Right forelimb (tissue), 1 donor: ENCODE measurements around the gene HAT1.
"Not testable (repeated sequence)": the region's sequence is repeated elsewhere in the genome, so short reads cannot be mapped to it uniquely, and the experiment has no call there.

Experiments
- DNase-seq: peaks from one replicate; pipeline ENCODE4 v3.0.0-alpha.2; 2018

HAT1 gene, protein sequence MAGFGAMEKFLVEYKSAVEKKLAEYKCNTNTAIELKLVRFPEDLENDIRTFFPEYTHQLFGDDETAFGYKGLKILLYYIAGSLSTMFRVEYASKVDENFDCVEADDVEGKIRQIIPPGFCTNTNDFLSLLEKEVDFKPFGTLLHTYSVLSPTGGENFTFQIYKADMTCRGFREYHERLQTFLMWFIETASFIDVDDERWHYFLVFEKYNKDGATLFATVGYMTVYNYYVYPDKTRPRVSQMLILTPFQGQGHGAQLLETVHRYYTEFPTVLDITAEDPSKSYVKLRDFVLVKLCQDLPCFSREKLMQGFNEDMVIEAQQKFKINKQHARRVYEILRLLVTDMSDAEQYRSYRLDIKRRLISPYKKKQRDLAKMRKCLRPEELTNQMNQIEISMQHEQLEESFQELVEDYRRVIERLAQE

DNA sequence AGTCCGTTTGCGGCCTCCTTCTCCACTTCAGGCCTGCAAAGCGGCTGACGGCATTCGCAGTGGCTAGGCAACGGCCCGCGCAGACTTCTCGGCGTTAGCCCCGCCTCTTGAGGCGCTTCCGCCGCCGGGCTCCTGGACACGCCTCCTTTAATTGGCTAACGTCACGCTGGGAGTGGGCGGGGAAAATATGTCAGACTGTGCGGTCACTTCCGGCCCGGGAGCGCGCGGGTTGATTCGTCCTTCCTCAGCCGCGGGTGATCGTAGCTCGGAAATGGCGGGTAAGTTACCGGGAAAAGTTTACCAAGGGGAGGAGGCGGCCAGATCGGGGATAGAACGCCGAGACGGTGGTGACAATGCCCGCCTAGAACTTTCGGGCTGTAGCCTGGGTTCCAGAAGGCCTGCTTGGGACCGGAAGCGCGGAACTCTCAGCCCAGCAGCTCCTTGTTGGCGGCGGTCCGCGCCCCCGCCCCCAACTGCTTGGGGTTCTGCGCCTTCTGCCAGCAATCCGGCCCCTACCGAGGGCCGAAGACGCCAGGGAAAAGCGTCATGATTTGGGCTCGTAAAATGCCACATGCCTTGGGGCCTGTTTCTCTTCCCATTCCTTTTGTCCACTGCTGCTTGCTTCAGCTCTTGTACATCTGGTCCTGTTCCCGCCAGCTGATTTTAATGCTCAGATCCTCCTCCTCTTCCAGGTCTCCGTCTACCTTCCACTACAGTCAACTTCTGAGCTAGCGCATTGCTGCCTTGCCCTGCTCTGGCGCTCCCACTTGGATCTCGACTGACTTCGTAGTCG, at the start of gene HAT1:
Gene HAT1, plus strand, starts transcription at position 232 of the 793 bp plus-strand sequence. Its CDS starts 40 bp downstream, at position 272.
- peak; percentile 99 for DNase-seq

DNA sequence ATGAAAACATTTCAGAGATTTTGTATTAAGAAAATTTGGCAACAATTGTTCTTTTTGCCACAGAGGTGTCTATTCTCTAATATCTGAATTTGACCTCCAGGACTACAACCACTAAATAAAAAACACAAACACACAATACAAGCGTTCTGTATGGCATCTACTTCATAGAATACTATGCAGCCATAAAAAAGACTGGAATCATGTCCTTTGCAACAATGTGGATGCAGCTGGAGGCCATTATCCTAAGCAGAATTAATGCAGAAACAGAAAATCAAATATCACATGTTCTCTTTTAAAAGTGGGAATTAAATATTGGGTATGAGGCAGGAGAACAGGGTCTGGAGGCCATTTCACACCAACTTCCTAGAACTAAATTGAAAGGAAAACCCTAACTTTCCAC, 47.7 kb upstream of the HAT1 start:
- no peak for DNase-seq

DNA sequence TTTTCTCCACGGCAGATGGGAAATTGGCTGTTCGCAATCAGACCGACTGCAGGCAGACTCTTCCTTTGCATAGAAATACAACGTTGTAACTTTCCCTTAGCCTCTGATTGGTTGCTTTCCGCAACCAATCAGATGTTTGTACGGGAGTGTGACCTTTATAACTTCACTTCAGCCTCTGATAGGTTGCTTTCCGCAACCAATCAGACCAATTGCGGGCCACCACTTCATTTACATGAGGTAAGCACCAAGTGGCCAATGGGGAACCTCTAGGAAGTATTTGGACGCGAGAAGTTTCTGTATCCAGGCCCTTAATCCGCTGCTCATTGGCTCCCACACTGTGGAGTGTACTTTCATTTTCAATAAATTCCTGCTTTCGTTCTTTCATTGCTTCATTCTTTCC, 47.3 kb upstream of the HAT1 start:
- no peak for DNase-seq

DNA sequence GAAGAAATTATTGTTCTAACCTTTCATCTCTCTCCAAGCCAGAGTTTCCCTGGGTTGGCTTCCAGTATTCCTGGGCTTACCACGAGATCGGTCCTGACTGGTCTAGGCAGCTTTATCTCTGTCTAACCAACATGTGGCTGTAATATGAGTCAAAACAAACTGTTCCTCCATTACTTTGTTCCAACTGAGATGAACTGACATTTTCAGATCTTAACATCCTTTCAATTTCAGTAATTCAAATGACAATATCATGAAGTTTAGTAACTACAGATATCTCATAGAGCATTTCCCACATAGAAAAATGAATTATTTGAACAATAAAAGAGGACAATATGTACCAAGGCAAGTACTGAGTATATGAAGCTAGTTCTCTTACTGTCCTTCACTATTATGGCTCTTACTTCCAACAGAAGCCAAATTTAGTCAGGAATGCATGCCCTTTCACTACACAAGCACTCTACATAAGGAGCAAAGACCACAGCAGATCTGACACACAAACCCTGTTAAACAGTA, 43.7 kb upstream of the HAT1 start:
- DNase-seq, result no peak

DNA sequence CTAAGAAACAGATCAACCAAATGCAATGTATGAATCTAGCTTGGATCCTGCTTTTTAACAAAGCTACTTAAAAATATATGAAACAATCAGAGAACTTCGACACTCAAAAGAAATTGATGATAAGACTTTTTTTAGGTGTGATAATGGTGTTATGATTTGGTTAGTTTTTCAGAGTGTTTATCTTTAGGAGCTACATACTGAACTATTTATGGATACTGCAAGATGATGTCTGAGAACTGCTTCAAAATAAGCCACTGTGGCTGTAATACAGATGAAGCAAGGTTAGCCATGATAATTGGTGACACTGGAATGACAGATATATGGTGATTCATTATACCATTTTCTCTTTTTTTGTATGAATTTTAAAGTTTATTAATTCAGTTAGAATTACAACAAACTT, 42.4 kb upstream of the HAT1 start:
- DNase-seq, result no peak

DNA sequence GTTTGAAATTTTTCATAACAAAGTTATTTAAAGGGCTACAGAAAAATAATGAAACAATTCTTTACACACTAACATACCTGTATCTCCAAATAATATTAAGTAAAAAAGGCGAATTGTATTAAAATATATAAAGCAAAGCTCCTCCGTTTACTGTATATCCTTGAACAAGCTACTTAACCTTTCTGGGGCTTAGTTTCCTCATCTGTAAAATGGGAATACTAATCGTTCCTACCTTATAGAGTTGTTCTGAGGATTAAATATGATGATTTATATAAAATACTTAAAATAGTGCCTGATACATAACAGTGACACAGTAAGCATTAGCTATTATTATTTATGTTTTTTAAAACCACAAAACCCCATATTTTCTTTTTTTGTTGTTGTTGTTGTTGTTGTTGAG, 41.5 kb upstream of the HAT1 start:
- no peak for DNase-seq

DNA sequence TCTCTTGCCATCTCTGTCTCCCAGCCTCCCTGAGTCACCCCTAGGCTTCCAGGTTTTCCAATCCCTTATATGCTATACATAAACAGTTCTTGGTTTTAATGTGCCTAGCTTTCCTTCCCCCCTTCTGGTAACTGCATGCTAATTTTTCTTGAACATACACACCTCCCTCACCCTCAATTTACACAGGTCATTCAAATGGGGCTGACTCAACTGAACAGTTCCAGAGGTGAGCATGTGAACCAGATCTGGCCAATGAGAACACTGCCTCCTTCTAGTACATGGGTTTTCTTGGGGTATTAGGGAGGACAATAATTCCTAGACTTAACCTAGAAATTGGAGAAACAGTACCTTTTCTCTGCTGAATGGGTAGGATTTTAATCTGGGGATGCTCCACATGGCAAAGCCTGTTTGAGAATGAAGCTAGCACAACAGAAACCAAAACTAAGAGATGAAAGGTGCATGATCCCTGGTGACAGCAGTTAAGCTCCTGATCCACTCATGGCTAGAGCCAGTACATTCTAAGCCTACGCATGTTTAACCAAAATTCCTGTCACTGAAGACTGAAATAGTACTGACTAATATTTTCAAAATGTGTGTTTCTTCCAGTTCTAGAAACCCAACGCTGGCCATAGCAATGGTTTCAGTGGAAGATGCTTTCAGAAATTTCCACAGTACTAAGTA, 40.0 kb upstream of the HAT1 start:
- DNase-seq, result no peak

DNA sequence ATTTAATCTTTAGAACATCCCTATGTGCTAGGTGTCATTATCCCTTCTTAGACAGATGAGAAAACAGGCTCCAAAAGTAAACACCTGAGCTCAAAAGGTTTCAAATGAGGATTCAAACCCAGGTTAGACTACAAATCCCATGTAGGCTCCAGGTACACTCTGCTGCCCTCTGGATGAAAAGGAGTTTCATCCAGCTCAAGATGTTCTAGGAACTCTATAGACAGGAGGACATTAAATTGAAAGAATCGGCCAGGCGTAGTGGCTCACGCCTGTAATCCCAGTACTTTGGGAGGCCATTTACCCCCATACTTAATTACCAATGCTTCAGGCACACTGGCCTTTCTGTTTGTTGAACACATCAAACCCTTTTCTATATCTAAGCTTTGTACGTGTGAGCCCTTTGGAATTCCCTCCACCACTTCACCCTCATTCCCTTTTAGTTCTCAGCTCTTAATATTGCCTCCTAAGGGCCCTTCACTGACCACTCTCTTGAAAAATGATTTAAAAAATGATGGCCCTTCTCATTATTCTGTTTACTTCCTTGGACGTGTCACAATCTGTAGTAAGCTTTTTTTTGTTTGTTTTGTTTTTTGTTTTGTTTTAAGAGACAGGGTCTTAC, 38.9 kb upstream of the HAT1 start:
- no peak for DNase-seq

DNA sequence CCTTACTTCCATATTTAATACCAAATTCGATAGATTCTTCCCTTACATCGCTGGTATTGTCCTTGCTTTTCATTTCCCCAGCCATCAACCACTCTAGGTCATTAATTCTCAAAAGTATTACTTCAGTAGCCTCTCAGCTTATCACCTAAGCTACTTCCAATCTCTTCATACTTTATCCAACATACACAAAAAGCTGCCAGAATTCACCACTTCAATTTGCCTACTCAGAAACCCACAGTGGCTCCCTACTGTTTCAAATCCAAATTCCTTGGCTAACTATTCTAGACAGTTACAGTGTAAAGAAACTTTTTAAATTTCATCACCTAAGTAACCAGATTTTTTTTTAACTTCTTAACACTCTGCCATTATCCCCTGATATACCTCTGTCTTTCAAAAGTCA, 32.9 kb upstream of the HAT1 start:
- no peak for DNase-seq

DNA sequence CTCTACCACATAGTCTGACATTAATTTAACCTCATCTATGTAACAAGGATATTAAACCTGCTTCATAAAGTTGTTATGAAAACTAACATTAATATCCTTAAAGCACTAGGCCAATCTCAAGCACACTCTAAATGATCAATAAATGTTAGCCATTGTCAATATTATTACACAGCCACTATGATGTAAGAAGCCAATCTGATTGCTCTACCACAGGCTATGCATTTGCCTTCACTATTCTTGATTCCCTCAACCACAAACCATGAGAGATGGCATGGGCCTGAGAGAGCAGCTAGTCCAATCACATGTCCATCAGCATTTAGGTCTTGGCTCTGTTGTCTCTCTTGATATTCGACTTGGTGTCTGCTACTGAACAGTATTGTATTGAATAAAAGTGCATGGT, 32.5 kb upstream of the HAT1 start:
- no peak for DNase-seq

DNA sequence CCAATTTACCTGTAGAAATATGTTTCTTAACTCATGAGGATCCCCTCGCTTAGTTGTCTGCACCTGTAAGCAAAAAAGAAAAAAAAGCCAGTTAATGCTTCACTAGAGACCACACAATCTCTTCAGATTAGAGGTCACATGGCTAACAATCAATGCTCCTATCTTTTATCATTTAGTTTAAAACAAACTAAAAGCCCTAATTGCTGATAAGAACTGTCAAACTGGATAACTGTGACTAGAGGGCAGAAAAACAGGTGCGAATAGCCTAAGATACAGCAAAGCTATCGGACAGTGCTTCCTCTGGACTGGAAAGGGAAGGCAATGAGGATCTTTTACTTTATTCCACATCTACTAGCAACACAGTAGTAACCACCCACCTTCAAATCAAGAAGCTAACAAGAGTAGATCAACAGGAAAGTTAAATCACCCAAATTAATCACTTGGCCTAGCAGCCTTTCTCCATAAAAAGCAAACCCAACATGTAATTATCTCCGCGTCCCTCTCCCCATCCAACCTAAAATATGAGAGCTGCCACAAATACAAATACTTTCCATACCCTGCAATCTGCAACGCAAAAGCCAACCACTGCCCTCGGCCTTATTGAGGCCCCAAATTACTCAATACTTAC, 29.0 kb upstream of the HAT1 start:
- DNase-seq, result no peak

DNA sequence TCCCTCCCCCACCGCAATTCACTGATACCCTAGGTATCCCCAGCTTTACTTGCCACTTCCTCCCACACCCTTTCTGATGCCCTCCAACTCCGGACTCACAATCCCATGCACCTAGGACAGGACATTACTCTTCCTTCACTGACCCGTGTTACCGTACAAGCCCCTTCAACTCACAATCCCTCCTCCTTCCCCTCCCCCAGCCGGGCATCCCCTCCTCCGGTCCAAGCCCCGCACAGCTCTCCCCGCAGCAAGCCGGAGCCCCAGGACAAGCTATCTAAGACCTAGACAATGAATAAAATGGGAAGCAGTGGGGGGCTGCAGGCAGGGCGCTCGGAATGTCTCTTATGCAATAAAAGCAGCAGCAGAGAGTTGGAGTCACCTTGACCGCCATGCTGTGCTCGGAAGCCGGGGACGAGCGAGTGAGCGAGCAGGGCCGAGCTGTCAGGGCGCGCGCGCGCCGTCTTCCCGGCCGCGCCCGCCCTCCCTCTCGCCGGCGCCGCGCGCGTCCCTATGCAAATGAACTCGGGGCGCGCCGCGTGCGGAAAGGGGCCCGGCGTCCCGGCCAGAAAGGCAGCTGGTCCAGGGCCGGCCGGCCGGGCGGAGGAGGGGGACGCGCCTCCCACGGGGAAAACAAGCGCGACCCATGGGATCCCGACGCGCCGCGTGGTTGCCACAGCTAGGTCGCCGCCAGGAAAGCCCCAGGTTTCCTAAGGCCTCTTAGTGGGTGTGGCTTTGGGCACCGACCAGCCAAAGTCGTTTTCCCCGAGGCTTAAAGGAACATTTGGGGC, 28.2 kb upstream of the HAT1 start, which contains the start of gene SLC25A12:
Gene SLC25A12, minus strand, starts transcription at position 421 of the 788 bp plus-strand sequence. Its CDS starts 30 bp downstream, at position 391.
- DNase-seq, result peak; percentile 87

DNA sequence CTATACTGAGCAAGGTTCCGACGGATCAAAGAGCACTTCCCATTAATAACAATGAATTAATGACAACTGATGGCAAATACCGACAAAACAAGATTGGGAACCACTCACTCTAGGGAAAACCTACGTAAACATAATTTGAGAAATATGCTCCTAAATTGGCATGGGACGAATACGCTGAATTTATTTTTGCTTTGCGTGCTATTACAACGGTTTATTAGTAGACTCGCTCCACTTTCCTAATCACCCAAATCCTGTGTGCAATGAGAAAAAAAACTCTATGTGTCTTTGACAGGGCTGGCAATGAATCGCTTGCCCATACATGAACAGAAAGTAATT, 27.7 kb upstream of the HAT1 start:
- DNase-seq, result no peak

DNA sequence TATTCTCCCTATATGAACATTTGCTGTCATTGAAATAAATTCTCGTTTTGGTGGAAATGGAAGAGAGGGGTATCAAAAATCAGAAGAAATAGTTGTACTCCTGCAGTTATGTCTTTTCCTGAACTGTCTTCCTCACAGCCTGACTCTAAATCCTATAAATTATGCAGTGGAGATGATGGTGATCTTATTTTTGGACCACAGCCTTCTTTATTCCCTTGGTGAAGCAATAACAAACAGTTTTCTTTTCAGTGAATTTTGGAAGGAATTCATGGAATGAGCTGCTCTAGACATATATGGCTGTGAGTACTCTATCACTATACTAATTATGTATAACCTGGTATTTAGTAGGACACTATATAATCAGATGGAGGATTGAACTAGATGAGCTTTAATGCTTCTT, 26.5 kb upstream of the HAT1 start:
- DNase-seq, result no peak

DNA sequence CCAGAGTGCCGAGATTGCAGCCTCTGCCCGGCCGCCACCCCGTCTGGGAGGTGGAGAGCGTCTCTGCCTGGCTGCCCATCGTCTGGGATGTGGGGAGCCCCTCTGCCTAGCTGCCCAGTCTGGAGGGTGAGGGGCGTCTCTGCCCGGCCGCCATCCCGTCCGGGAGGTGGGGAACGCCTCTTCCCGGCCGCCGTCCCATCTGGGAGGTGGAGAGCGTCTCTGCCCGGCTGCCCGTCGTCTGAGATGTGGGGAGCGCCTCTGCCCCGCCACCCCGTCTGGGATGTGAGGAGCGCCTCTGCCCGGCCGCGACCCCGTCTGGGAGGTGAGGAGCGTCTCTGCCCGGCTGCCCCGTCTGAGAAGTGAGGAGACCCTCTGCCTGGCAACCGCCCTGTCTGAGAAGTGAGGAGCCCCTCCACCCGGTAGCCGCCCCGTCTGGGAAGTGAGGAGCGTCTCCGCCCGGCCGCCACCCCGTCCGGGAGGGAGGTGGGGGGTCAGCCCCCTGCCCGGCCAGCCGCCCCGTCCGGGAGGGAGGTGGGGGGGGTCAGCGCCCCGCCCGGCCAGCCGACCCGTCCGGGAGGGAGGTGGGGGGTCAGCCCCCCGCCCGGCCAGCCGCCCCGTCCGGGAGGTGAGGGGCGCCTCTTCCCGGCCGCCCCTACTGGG, 22.5 kb upstream of the HAT1 start:
- DNase-seq, result not testable (repeated sequence)

DNA sequence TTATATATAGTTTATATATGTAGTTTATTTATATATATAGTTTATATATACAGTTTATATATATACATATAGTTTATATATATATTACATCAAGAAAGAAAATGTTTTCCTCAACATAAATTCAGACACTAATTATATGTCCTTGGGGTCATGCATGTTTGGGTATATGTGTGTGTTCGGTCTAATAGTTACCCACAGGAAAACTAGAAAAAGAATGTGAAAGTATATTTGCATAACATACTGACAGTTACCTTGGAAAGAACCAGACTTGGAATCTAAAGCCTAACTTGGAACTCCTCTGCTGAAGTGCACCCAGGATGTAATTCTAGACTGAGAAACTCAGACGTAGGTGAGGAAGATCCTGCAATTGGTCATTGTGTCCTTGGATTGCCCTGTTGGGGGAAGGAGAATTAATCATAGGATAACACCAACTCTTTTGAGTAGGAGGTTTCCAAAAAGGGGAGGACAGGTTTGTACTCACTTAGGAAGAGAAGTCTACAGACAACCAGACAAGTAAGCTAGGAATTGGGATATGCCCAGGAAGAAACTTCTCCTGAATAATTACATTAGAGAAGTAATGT, 19.3 kb upstream of the HAT1 start:
- DNase-seq, result no peak

DNA sequence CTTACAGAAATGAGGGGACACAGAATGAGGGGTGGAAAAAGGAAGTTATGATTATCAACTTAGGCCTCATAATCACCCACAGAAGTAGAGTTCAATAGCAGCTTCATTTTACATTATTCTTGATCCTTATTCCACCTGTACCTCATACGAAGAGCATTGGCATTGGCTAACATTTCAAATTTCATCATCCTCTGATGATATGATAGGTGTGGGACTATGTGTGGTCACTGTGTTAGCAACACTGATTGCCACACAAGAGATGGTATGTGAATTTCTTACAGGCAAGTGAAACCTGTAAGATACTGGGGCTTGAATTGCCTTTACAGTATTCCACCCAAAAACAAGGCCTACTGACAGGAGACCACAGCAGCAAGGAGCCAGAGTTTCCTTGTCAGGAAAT, 14.0 kb upstream of the HAT1 start:
- no peak for DNase-seq

DNA sequence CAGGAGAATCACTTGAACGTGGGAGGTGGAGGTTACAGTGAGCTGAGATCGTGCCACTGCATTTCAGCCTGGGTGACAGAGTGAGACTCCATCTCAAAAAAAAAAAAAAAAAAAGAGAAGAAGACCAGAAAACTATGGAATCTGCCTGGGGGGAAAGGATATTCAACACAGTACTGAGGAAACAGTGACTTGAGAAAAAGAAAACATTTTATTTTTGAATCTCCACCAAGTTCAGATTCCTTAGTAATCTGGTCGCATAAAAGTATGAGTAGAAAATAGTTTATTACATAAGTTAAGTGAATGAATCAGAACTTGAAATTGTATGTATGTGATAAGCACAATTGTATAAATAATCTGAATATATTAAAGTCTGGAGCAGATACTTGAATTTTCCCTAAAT, 13.0 kb upstream of the HAT1 start:
- no peak for DNase-seq

DNA sequence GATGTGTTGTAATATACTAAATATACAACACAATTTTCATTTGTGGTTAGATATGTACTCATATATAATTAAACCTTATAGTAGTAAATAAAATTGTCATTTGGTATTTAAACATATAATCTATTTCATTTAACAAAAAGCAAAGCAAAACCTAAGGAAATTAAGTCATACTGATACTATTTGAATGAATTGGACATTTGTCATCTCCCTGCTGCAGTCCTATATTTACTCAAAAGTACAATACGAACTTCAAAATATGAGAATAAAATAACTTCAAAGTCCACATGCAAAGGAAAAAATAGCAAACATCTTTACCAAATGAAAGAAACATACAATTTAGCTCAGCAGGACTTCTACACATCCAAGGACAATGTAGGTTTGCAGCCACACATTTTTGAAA, 11.8 kb upstream of the HAT1 start:
- DNase-seq, result no peak

DNA sequence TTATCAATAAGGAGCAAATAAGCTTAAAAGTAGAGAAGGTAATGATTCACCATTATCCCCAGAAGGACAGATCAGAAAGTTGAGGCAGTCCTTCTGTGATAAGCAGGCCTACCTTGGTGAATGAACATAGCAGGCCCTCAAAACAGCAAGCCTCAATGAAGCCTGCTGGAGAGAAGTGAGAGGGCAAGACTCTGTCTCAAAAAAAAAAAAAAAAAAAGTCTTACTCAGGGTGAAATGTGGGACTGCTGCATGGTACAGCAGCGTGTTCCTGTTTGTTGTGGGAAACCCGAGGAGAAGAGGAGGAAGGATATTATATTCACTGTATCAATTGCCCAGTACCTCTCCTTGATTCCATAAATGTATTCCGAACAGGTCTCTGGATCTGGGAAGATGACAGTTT, 8.7 kb upstream of the HAT1 start:
- DNase-seq, result no peak

DNA sequence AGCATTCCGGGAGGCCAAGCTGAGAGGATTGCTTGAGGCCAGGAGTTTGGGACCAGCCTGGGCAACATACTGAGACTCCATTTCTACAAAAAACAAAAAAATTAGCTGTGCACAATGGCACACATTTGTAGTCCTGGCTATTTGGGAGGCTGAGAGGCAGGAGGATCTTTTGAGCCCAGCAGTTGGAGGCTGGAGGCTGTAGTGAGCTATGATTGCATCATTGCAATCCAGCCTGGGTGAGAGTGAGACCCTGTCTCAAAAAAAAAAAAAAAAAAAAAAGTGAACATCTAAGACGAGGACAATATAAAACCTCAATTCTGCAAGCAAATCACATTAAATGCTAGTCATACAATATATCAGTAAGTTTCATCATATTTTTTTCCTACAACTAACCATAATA, 2.8 kb upstream of the HAT1 start:
- no peak for DNase-seq
